Panc1 (cell line): Measurements from ENCODE around the gene MAOB. TPM values are rescaled to one million over a fixed set of nuclear protein-coding genes. Genes with fewer than 3 reads are reported as not detected.

Source experiments
- ATAC-seq: fragments of 200-7000 bp; cut with Tn5 transposase; 2 replicates; pipeline ENCODE4 v1.9.1; 2020; ENCODE audit warnings: mild to moderate bottlenecking, moderate library complexity
- BruUV-seq: library from RNA; stranded (reverse); fragments of 400-500 nt; replicated peaks from 2 replicates; lab custom pipeline; 2021; lab: Mats Ljungman, UMichigan
- CTCF ChIA-PET: fragments of 300-600 bp; sonication (Branson Sonifier 250); formaldehyde crosslinking; loops from one replicate; lab custom pipeline; 2022; ENCODE audit warnings: antibody characterized with exemption; lab: Charles Lee
- POLR2A ChIA-PET: fragments of 300-600 bp; sonication (Branson Sonifier 250); formaldehyde crosslinking; loops from one replicate; lab custom pipeline; 2022; ENCODE audit warnings: antibody characterized with exemption; lab: Charles Lee
- DNase-seq: peaks from one replicate; pipeline ENCODE4 v3.0.0-alpha.2; 2010; ENCODE audit warnings: low read depth, low spot score
- H3K27ac ChIP-seq: 2 replicates; pipeline ENCODE4 v1.5.1; 2011; ENCODE audit warnings: mild to moderate bottlenecking, low read length, inconsistent platforms
- H3K27me3 ChIP-seq: fragments of 200-500 bp; sonication (Bioruptor generic); 2 replicates; pipeline ENCODE4 v1.6.0; 2014; ENCODE audit warnings: low read length, inconsistent platforms; ENCODE audit not compliant: control insufficient read depth, insufficient read depth
- H3K36me3 ChIP-seq: fragments of 200-500 bp; sonication (Bioruptor generic); 2 replicates; pipeline ENCODE4 v1.5.1; 2014; ENCODE audit warnings: inconsistent platforms, mild to moderate bottlenecking, low read length, moderate library complexity; ENCODE audit not compliant: control insufficient read depth, insufficient read depth
- H3K4me1 ChIP-seq: 2 replicates; pipeline ENCODE4 v1.5.1; 2011; ENCODE audit warnings: inconsistent platforms, mild to moderate bottlenecking, low read length, moderate library complexity; ENCODE audit not compliant: control insufficient read depth, insufficient read depth
- H3K4me3 ChIP-seq, 2 experiments: 2 replicates each; pipeline ENCODE4 v1.5.1; 2011 to 2012; ENCODE audit warnings: low read depth in 2 of 2, low read length in 2 of 2, mild to moderate bottlenecking in 2 of 2, inconsistent platforms in 1 of 2, moderate library complexity in 1 of 2
- H3K9me3 ChIP-seq: fragments of 200-500 bp; sonication (Bioruptor generic); 2 replicates; pipeline ENCODE4 v1.5.1; 2014; ENCODE audit warnings: low read depth, mild to moderate bottlenecking, inconsistent platforms, low read length, moderate library complexity; ENCODE audit not compliant: control insufficient read depth, insufficient read depth
- POLR2AphosphoS5 ChIP-seq: IDR thresholded peaks from 2 replicates; pipeline ENCODE4 v1.6.1; 2012; ENCODE audit warnings: mild to moderate bottlenecking, low read depth, low read length, moderate library complexity
- SIN3A ChIP-seq: IDR thresholded peaks from 2 replicates; pipeline ENCODE4 v1.6.1; 2012; ENCODE audit warnings: low read depth, mild to moderate bottlenecking, low read length, moderate library complexity, borderline replicate concordance; ENCODE audit not compliant: insufficient read depth
- TCF7L2 ChIP-seq: IDR thresholded peaks from 2 replicates; pipeline ENCODE4 v1.6.1; 2011; ENCODE audit warnings: mild to moderate bottlenecking, low read depth, low read length, inconsistent platforms
- in situ Hi-C: cut with HindIII; loops from 2 replicates; pipeline ENCODE4 v1.10.0; 2016; ENCODE audit warnings: low sequenced_read_pairs, low pct_unique_long_range_greater_than_20kb
- intact Hi-C: fragments of 100-400 bp; cut with micrococcal nuclease; formaldehyde crosslinking; loops from one replicate; pipeline ENCODE4 v1.10.0; 2022; ENCODE audit not compliant: unreplicated experiment
- total RNA-seq: library from RNA; stranded (reverse); gene quantifications from one replicate; pipeline ENCODE4 v1.2.1, GENCODE V29; 2021; ENCODE audit not compliant: unreplicated experiment
- TF ChIP-seq, protein P1 (sequence below): fragments of 450-650 bp; IDR thresholded peaks from 2 replicates; pipeline ENCODE4 v1.5.1; 2017; ENCODE audit warnings: mild to moderate bottlenecking
- TF ChIP-seq, protein P2 (sequence below), 2 experiments: IDR thresholded peaks; 2 replicates each; pipeline ENCODE4 v1.6.1; 2011 to 2012; ENCODE audit warnings: low read depth in 2 of 2, control low read depth in 1 of 2, low read length in 1 of 2, mild to moderate bottlenecking in 1 of 2, moderate library complexity in 1 of 2; ENCODE audit not compliant: insufficient read depth in 1 of 2

MAOB gene
- total RNA-seq, 1 experiment from 2014 or later = not detected

DNA sequence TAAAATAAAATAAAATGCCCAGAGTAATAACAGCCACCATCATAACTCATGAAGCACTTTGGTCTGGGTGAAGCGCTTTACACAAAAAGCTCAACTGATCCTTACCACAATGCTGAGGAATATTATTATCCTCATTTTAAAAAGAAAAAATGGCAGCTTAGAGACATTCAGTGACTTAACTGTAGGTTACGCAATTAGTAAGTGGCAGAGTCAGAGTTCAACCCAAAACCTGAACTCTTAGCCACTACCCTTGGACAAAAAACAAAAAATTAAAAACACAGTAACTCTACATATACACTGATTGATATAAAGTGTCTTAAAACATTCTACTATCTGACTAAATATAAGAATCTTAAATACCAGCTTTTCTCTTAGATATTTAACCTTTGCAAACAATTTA lies 34.9 kb downstream of the MAOB start:
- ChIA-PET POLR2A (no interaction called here), CTCF (no interaction called here)
- no peaks in the 10 kb centered on the region for H3K4me1 ChIP-seq
- no peak overlapping the region for H3K27ac ChIP-seq
- TF ChIP-seq, protein P1, sequence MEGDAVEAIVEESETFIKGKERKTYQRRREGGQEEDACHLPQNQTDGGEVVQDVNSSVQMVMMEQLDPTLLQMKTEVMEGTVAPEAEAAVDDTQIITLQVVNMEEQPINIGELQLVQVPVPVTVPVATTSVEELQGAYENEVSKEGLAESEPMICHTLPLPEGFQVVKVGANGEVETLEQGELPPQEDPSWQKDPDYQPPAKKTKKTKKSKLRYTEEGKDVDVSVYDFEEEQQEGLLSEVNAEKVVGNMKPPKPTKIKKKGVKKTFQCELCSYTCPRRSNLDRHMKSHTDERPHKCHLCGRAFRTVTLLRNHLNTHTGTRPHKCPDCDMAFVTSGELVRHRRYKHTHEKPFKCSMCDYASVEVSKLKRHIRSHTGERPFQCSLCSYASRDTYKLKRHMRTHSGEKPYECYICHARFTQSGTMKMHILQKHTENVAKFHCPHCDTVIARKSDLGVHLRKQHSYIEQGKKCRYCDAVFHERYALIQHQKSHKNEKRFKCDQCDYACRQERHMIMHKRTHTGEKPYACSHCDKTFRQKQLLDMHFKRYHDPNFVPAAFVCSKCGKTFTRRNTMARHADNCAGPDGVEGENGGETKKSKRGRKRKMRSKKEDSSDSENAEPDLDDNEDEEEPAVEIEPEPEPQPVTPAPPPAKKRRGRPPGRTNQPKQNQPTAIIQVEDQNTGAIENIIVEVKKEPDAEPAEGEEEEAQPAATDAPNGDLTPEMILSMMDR = no peak
- TF ChIP-seq TCF7L2 (no peak), POLR2AphosphoS5 (no peak), SIN3A (no peak)
- TF ChIP-seq, protein P2, sequence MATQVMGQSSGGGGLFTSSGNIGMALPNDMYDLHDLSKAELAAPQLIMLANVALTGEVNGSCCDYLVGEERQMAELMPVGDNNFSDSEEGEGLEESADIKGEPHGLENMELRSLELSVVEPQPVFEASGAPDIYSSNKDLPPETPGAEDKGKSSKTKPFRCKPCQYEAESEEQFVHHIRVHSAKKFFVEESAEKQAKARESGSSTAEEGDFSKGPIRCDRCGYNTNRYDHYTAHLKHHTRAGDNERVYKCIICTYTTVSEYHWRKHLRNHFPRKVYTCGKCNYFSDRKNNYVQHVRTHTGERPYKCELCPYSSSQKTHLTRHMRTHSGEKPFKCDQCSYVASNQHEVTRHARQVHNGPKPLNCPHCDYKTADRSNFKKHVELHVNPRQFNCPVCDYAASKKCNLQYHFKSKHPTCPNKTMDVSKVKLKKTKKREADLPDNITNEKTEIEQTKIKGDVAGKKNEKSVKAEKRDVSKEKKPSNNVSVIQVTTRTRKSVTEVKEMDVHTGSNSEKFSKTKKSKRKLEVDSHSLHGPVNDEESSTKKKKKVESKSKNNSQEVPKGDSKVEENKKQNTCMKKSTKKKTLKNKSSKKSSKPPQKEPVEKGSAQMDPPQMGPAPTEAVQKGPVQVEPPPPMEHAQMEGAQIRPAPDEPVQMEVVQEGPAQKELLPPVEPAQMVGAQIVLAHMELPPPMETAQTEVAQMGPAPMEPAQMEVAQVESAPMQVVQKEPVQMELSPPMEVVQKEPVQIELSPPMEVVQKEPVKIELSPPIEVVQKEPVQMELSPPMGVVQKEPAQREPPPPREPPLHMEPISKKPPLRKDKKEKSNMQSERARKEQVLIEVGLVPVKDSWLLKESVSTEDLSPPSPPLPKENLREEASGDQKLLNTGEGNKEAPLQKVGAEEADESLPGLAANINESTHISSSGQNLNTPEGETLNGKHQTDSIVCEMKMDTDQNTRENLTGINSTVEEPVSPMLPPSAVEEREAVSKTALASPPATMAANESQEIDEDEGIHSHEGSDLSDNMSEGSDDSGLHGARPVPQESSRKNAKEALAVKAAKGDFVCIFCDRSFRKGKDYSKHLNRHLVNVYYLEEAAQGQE (IDR thresholded peaks at IDR 0.05; ENCODE audit: insufficient read depth in 1 of 2, low read depth in 2 of 2, low read length in 1 of 2) = no peak
- no peaks in the 10 kb centered on the region for H3K27me3 ChIP-seq
- ATAC-seq = no peak
- H3K36me3 ChIP-seq = no peaks in the 10 kb centered on the region
- H3K9me3 ChIP-seq = no peaks in the 10 kb centered on the region
- in situ Hi-C loops = no loop called here
- no TSS peak for BruUV-seq
- DNase-seq = no peak
- intact Hi-C loops = no loop called here
- H3K4me3 ChIP-seq = no peak overlapping the region

DNA sequence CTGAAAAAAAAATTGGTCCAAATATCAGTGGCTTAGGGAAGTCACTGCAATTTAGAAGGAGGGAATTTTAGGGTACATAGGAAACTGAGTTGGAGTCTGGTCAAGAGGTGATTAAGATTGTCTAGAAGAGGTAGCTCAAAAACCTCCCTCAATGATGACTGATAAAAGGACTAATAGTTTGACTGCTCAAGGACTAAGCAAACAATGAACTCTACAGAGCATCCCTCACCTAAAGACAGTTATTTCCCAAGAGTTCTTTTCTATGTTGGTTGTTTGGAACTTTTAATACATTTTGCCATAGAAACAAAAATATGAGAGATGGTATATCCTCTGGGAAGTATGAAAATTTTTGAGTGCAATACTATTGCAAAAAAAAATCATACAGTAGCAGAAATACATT lies 35.7 kb downstream of the MAOB start:
- in situ Hi-C loops = no loop called here
- H3K27me3 ChIP-seq = no peaks in the 10 kb centered on the region
- H3K36me3 ChIP-seq = no peaks in the 10 kb centered on the region
- no peaks in the 10 kb centered on the region for H3K9me3 ChIP-seq
- ChIA-PET CTCF (no interaction called here), POLR2A (no interaction called here)
- H3K4me3 ChIP-seq = no peak overlapping the region
- ATAC-seq (no peak), DNase-seq (no peak)
- H3K4me1 ChIP-seq = no peaks in the 10 kb centered on the region
- no TSS peak for BruUV-seq
- H3K27ac ChIP-seq = no peak overlapping the region
- TF ChIP-seq, protein P2 (IDR thresholded peaks at IDR 0.05; ENCODE audit: insufficient read depth in 1 of 2, low read depth in 2 of 2, low read length in 1 of 2) = no peak
- TF ChIP-seq, protein P1 = no peak
- no peak for TF ChIP-seq POLR2AphosphoS5
- no peak for TF ChIP-seq TCF7L2
- TF ChIP-seq SIN3A = no peak
- intact Hi-C loops = no loop called here
